Cardiac fibroblast (primary cell): ENCODE results near the gene FAM131B.

ENCODE experiments used
- DNase-seq, 2 donors: peaks; one replicate each; pipeline versions ENCODE4 v3.0.0 to v3.0.0-alpha.2; 2010; ENCODE audit warnings: low read depth in 2 of 2
- H3K4me3 ChIP-seq, 2 donors: replicated peaks in 1 of 2; 1 replicate in 1 of 2; 2 replicates in 1 of 2; pipeline ENCODE4 v1.5.1; 2011; ENCODE audit warnings: low read depth in 2 of 2, low read length in 2 of 2, mild to moderate bottlenecking in 2 of 2, moderate library complexity in 1 of 2
- CTCF ChIP-seq: IDR thresholded peaks from one replicate; pipeline ENCODE4 v1.5.1; 2011; ENCODE audit warnings: low read depth, mild to moderate bottlenecking, low read length, inconsistent platforms

The FAM131B gene

GRCh38 chr7:143384661-143385631 is 22.4 kb upstream of the FAM131B start:
- peak overlapping the region; percentile 27 to 91 for H3K4me3 ChIP-seq
- peak; percentile 49 to 64 for DNase-seq
- TF ChIP-seq CTCF = no peak

GRCh38 chr7:143384148-143384547 is 21.6 kb upstream of the FAM131B start:
- peak; percentile 60 to 78 for DNase-seq
- TF ChIP-seq CTCF = no peak
- peak overlapping the region; percentile 27 to 91 for H3K4me3 ChIP-seq

- DNase-seq = peak in 1 of 2 donors; percentile 16
- no peak for TF ChIP-seq CTCF
- H3K4me3 ChIP-seq = peak overlapping the region; percentile 86 to 91
Measured at GRCh38 chr7:143383642-143383957, 21.1 kb upstream of the FAM131B start.

- no peak for DNase-seq
- H3K4me3 ChIP-seq = peak overlapping the region; percentile 86 to 91
- no peak for TF ChIP-seq CTCF
Measured at GRCh38 chr7:143382791-143383641, 20.5 kb upstream of the FAM131B start.

- TF ChIP-seq CTCF = no peak
- DNase-seq = peak in 1 of 2 donors; percentile 9
- peak overlapping the region; percentile 86 to 91 for H3K4me3 ChIP-seq
Measured at GRCh38 chr7:143382126-143382790, 19.7 kb upstream of the FAM131B start.

- H3K4me3 ChIP-seq = peak overlapping the region; percentile 86 to 91
- no peak for TF ChIP-seq CTCF
- peak; percentile 84 to 90 for DNase-seq
Measured at GRCh38 chr7:143381427-143382125, 19.1 kb upstream of the FAM131B start.
